Stimulated activated CD4-positive, alpha-beta T cell treated with anti-CD3 and anti-CD28 coated beads, Interleukin-2, amount 100 ng/mL, for 4 hours (primary cell): ENCODE data around the gene ERCC6L2.
A peak's percentile ranks its signal among the peaks of the same experiment; 100 is the strongest.

ENCODE experiments used
- DNase-seq: peaks from one replicate; pipeline ENCODE4 v3.0.0-alpha.2; 2020; ENCODE audit warnings: low read depth

The ERCC6L2 gene

GRCh38 chr9:95981761-95982390, 106.4 kb downstream of the ERCC6L2 start:
- DNase-seq, result no peak

GRCh38 chr9:95985440-95986055, 110.1 kb downstream of the ERCC6L2 start:
- DNase-seq, result no peak

GRCh38 chr9:95989297-95989696, 113.8 kb downstream of the ERCC6L2 start:
- DNase-seq, result no peak

GRCh38 chr9:95991326-95991725, 115.8 kb downstream of the ERCC6L2 start:
- DNase-seq, result no peak

GRCh38 chr9:95992536-95992935, 117.0 kb downstream of the ERCC6L2 start:
- DNase-seq, result no peak

GRCh38 chr9:95993337-95993736, 117.8 kb downstream of the ERCC6L2 start:
- DNase-seq, result no peak

GRCh38 chr9:95999390-95999789, 123.9 kb downstream of the ERCC6L2 start:
- DNase-seq, result no peak

- no peak for DNase-seq
Measured at GRCh38 chr9:96004379-96004778, 128.9 kb downstream of the ERCC6L2 start.

GRCh38 chr9:96006296-96006879, 130.9 kb downstream of the ERCC6L2 start:
- no peak for DNase-seq

- DNase-seq, result no peak
Measured at GRCh38 chr9:96006961-96007360, 131.5 kb downstream of the ERCC6L2 start.

- no peak for DNase-seq
Measured at GRCh38 chr9:96008502-96009222, 133.2 kb downstream of the ERCC6L2 start.

GRCh38 chr9:96009223-96009602, 133.7 kb downstream of the ERCC6L2 start:
- no peak for DNase-seq

- no peak for DNase-seq
Measured at GRCh38 chr9:96009690-96010472, 134.4 kb downstream of the ERCC6L2 start.

- peak; percentile 36 for DNase-seq
Measured at GRCh38 chr9:96014078-96014477, 138.6 kb downstream of the ERCC6L2 start.

GRCh38 chr9:96015876-96016686, 140.6 kb downstream of the ERCC6L2 start:
- DNase-seq, result peak; percentile 57
